Pancreas (tissue), 10 donors: ENCODE measurements around the gene SRD5A3. TPM values are rescaled to one million over a fixed set of nuclear protein-coding genes. Genes with fewer than 3 reads are reported as not detected.

ENCODE experiments used
- ATAC-seq, 4 donors: fragments of 200-7000 bp; cut with Tn5 transposase; one replicate each; pipeline versions ENCODE4 v1.8.0 to v1.9.1; 2020; ENCODE audit warnings: mild to moderate bottlenecking in 4 of 4, moderate library complexity in 4 of 4
- DNase-seq, 6 donors: peaks; one replicate each; pipeline ENCODE4 v3.0.0-alpha.2; 2020
- FAIRE-seq: peaks from 2 replicates; lab custom pipeline; 2012; peaks lifted over from hg19 to GRCh38; lab: Jason Lieb, UNC
- H3K27ac ChIP-seq, 4 donors: fragments of 200-600 bp; sonication (generic); 1 replicate in 3 of 4; 2 replicates in 1 of 4; pipeline versions ENCODE4 v1.5.0 to v1.8.0; 2020
- H3K27me3 ChIP-seq, 4 donors: fragments of 200-600 bp; one replicate each; pipeline ENCODE4 v1.8.0; 2021
- H3K36me3 ChIP-seq, 3 donors: fragments of 200-600 bp; sonication (generic) in 1 of 3; one replicate each; pipeline versions ENCODE4 v1.5.0 to v1.8.0; 2020 to 2021
- H3K4me1 ChIP-seq, 3 donors: fragments of 200-600 bp; one replicate each; pipeline ENCODE4 v1.8.0; 2021
- H3K4me3 ChIP-seq, 4 donors: fragments of 200-600 bp; sonication (generic) in 2 of 4; one replicate each; pipeline versions ENCODE4 v1.5.0 to v1.8.0; 2020 to 2021
- H3K9me3 ChIP-seq, 4 donors: fragments of 200-600 bp; one replicate each; pipeline ENCODE4 v1.8.0; 2021
- WGBS, 2 donors: extraction: QIAGEN DNeasy Blood & Tissue Kit; methylation state at CpG; one replicate each; pipeline ENCODE4 v1.1.7; 2013; 5-methylcytosine and 5-hydroxymethylcytosine counted together
- intact Hi-C, 3 donors: fragments of 100-400 bp; cut with DNase I; formaldehyde crosslinking; loops; one replicate each; pipeline versions ENCODE4 v1.11.1 to v1.14.2; 2022
- polyA plus RNA-seq, 2 donors: library from polyadenylated mRNA; stranded (reverse); fragments of 200-250 nt; gene quantifications; one replicate each; pipeline ENCODE4 v1.2.3, GENCODE V29; 2013
- total RNA-seq, 6 donors: library from RNA; stranded (reverse); fragmentation: NEBNext Ultra II Directional in 4 of 6; extraction: Animal tissue kit (Norgen Biotek cat#: 25700) in 4 of 6; gene quantifications; one replicate each; pipeline versions ENCODE4 v1.2.1 to v1.2.4, GENCODE V29; 2021 to 2023
- TF ChIP-seq, protein P1 (sequence below), 4 donors: fragments of 200-600 bp; sonication (generic) in 3 of 4; IDR thresholded peaks; one replicate each; pipeline versions ENCODE4 v1.5.0 to v1.8.0; 2021; ENCODE audit warnings: antibody characterized with exemption in 4 of 4
- donor health status: healthy with polysubstance abuse.
- donor health status: DM: no; HTN: no; CAD: no; lungs with moderate emphysema.
- donor health status: DM: no; HTN: no; CAD: no.
- donor health status: control.
- donor health status: control.
- donor health status: Bipolar disorder and iron deficiency.
- donor health status: DM: yes; HTN: yes; CAD: no.
- donor health status: DM: no; HTN: no; CAD: no.
- donor health status: DM: no; HTN: no; CAD: no.
- donor health status: DM: yes; HTN: yes; CAD: no.

SRD5A3 gene
- total and polyA plus RNA-seq, 8 donors, result 7.1 to 14.3 (median 10.0) TPM

DNA sequence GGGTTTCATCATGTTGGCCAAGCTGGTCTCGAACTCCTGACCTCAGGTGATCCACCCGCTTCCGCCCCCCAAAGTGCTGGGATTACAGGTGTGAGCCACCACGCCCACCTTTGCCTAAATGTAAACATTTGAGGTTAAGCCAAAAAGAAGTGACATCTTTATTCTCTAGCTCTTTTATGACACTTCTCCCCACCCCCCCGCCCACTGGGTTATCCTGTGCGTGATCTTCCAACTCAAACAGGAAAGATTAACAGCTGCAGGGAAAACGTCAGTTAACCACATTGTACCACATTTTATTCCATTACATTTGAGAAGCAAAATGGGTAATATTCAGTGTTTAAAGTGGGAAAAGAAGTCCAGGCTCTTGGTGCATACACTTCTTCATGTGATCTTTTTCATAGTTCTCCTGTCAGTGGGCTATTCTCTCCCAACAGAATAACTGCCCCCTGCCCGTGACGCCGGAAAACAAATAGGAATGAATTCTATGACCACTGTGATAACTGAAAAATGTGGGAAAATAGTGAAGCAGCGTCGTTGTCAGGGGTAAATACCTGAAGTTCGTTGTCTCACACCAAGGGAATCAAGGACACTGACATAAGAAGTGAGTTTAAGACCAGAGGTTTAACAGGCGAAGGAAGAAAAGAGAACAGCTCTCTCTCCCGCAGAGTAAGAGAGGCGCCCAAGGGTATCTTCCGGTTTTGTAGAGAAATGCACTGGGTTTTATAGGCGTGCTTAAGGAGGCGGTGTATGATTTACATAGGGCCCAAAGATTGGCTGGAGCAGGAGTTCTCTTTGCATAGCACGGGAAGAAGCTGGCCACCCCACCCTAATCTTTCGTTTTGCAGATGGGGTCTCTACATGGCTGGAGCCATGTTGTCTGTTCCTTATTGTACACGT lies 9.7 kb upstream of the SRD5A3 start:
- Histone ChIP-seq H3K4me3 (no peak overlapping the region), H3K27ac (no peak overlapping the region), H3K36me3 (no peaks in the 10 kb centered on the region), H3K27me3 (no peaks in the 10 kb centered on the region), H3K4me1 (no peaks in the 10 kb centered on the region), H3K9me3 (no peaks in the 10 kb centered on the region)
- 65 to 72% methylated on average over 22 of the region's 22 CpGs for WGBS, 2 donors
- FAIRE-seq, result no peak
- intact Hi-C loops, result no loop called here
- no peak for DNase-seq
- ATAC-seq, result no peak
- TF ChIP-seq, protein P1, sequence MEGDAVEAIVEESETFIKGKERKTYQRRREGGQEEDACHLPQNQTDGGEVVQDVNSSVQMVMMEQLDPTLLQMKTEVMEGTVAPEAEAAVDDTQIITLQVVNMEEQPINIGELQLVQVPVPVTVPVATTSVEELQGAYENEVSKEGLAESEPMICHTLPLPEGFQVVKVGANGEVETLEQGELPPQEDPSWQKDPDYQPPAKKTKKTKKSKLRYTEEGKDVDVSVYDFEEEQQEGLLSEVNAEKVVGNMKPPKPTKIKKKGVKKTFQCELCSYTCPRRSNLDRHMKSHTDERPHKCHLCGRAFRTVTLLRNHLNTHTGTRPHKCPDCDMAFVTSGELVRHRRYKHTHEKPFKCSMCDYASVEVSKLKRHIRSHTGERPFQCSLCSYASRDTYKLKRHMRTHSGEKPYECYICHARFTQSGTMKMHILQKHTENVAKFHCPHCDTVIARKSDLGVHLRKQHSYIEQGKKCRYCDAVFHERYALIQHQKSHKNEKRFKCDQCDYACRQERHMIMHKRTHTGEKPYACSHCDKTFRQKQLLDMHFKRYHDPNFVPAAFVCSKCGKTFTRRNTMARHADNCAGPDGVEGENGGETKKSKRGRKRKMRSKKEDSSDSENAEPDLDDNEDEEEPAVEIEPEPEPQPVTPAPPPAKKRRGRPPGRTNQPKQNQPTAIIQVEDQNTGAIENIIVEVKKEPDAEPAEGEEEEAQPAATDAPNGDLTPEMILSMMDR (IDR thresholded peaks at IDR 0.05), result no peak

DNA sequence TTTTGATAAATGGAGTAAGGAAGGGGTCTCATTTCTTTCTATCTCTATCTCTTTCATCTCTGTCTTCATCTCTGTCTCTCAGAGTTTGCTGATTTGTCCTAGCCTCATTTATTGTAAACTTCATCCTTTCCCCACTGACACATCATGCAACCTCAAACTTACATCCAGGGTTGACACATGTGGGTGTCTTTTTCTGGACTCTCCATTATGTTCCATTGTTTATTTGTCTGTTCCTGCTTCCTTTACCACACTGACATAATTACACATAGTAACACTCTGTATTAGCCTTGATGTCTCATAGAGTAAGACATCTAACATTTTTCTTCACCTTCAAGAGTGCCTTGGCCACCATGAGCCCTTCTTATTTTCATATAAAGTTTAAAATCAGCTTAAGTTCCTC lies 8.1 kb upstream of the SRD5A3 start:
- TF ChIP-seq, protein P1 (IDR thresholded peaks at IDR 0.05), result no peak
- DNase-seq (no peak), FAIRE-seq (no peak), ATAC-seq (no peak)
- intact Hi-C loops, result no loop called here
- Histone ChIP-seq H3K4me3 (no peak overlapping the region), H3K36me3 (no peaks in the 10 kb centered on the region), H3K9me3 (no peaks in the 10 kb centered on the region), H3K27ac (no peak overlapping the region), H3K4me1 (no peaks in the 10 kb centered on the region), H3K27me3 (no peaks in the 10 kb centered on the region)

DNA sequence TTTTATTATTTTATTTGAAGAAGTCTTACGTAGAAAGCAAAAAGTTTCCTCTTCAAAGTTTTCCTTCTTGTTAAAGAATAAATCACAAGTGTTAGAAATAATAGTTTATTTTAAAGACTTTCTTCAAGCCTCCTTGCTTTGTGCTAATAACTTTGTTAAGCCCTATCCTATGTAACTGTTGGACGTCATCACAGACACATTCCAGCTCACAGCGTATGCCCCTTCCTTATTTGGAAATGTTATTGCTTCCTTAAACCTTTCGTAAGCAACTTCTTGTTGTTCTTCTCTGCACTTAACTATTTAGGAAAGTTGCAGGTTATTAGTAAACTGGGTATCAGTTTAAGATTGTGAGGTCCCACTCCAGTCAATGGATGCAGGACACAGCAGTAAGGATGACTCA lies 7.6 kb upstream of the SRD5A3 start:
- Histone ChIP-seq H3K27me3 (no peaks in the 10 kb centered on the region), H3K4me1 (no peaks in the 10 kb centered on the region), H3K36me3 (no peaks in the 10 kb centered on the region), H3K9me3 (no peaks in the 10 kb centered on the region), H3K27ac (no peak overlapping the region), H3K4me3 (no peak overlapping the region)
- WGBS, 2 donors, result 72 to 86% methylated on average over 4 of the region's 4 CpGs
- TF ChIP-seq, protein P1 (IDR thresholded peaks at IDR 0.05), result no peak
- intact Hi-C loops, result no loop called here
- no peak for ATAC-seq
- no peak for DNase-seq
- no peak for FAIRE-seq

DNA sequence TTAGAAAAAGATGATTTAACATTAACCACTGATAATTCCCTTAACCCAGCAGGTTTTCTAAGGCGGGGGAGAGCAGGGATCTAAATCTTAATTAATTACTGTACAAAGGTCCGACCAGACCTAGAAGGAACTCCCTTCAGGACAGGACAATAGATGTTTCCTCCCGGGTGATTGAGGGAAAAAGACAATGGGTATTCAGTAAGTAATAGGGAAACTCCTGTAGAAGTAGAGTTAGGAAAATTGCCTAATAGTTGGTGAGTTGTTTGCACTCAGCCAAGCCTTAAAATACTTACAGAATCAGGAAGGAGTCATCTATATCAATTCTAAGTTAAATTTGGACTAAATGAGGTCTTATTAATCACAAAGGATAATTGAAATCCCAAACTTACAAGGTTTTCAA lies 5.8 kb upstream of the SRD5A3 start:
- intact Hi-C loops, result loop anchor here in 1 of 3 donors (10.0 kb wide), 1 partner anchor 215 kb away; no protein-coding TSS in a partner anchor
- no peak overlapping the region for H3K4me3 ChIP-seq
- H3K9me3 ChIP-seq, result no peaks in the 10 kb centered on the region
- 56 to 57% methylated on average over 3 of the region's 3 CpGs for WGBS, 2 donors
- no peak for ATAC-seq
- no peaks in the 10 kb centered on the region for H3K27me3 ChIP-seq
- H3K27ac ChIP-seq, result no peak overlapping the region
- H3K4me1 ChIP-seq, result no peaks in the 10 kb centered on the region
- H3K36me3 ChIP-seq, result no peaks in the 10 kb centered on the region
- no peak for FAIRE-seq
- TF ChIP-seq, protein P1 (IDR thresholded peaks at IDR 0.05), result no peak
- no peak for DNase-seq

DNA sequence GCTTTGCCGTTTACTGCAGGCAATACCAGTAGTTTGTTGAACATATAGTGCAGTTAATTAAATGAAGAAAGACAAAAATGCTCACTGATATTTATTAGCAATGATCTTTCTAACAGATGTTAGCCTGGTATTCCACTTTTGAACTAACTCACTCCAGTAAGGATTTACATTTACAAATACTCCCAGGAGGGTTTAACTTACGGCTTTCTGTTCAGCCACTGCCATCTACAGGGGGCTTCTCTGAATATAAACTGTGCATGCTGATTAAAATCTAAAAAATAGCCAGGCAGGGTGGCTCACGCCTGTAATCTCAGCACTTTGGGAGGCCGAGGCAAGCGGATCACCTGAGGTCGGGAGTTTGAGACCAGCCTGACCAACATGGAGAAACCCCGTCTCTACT lies 2.2 kb upstream of the SRD5A3 start:
- WGBS, 2 donors, result 87 to 91% methylated on average over 7 of the region's 7 CpGs
- intact Hi-C loops, result loop anchor here in 1 of 3 donors (10.0 kb wide), 1 partner anchor 211 kb away; no protein-coding TSS in a partner anchor
- ATAC-seq, result no peak
- no peak for DNase-seq
- Histone ChIP-seq H3K4me1 (peaks cover 0 to 9% (median 6%) of the 10 kb centered on the region in 3 donors), H3K27ac (no peak overlapping the region), H3K9me3 (no peaks in the 10 kb centered on the region), H3K4me3 (no peak overlapping the region), H3K27me3 (no peaks in the 10 kb centered on the region), H3K36me3 (no peaks in the 10 kb centered on the region)
- no peak for FAIRE-seq
- TF ChIP-seq, protein P1 (IDR thresholded peaks at IDR 0.05), result no peak
